GM19467 (cell line): ENCODE data around the gene PTPRN.
"Not testable (repeated sequence)": the region's sequence is repeated elsewhere in the genome, so short reads cannot be mapped to it uniquely, and the experiment has no call there.

Source experiments
- ATAC-seq: cut with Tn5 transposase; IDR thresholded peaks from one replicate; pipeline ENCODE4 v1.9.1; 2021; ENCODE audit warnings: mild to moderate bottlenecking, moderate library complexity; ENCODE audit not compliant: unreplicated experiment

Gene PTPRN

GRCh38 chr2:219309278-219309677 is at the start of gene PTPRN:
TSS of gene PTPRN (minus strand) at chr2:219309401. CDS start at chr2:219309332, 69 bp downstream.
- no peak for ATAC-seq

- no peak for ATAC-seq
Observed at GRCh38 chr2:219358170-219359075, 49.2 kb upstream of the PTPRN start.

GRCh38 chr2:219356834-219357233 is 47.6 kb upstream of the PTPRN start:
- no peak for ATAC-seq

- no peak for ATAC-seq
Observed at GRCh38 chr2:219354582-219354981, 45.4 kb upstream of the PTPRN start.

GRCh38 chr2:219353129-219353528 is 43.9 kb upstream of the PTPRN start:
- ATAC-seq = no peak

- ATAC-seq = no peak
Observed at GRCh38 chr2:219352448-219353023, 43.3 kb upstream of the PTPRN start.

GRCh38 chr2:219350710-219351221 is 41.6 kb upstream of the PTPRN start:
- ATAC-seq = no peak

- no peak for ATAC-seq
Observed at GRCh38 chr2:219350215-219350614, 41.0 kb upstream of the PTPRN start.

- no peak for ATAC-seq
Observed at GRCh38 chr2:219344751-219345430, 35.7 kb upstream of the PTPRN start.

GRCh38 chr2:219335373-219335786 is 26.2 kb upstream of the PTPRN start:
- ATAC-seq = no peak

- no peak for ATAC-seq
Observed at GRCh38 chr2:219334076-219334475, 24.9 kb upstream of the PTPRN start.

- no peak for ATAC-seq
Observed at GRCh38 chr2:219332542-219332941, 23.3 kb upstream of the PTPRN start, which contains the start of gene RESP18. TSS of gene RESP18 (minus strand) at chr2:219332744.

GRCh38 chr2:219331560-219332213 is 22.5 kb upstream of the PTPRN start:
- no peak for ATAC-seq

- no peak for ATAC-seq
Observed at GRCh38 chr2:219327719-219328118, 18.5 kb upstream of the PTPRN start.

GRCh38 chr2:219325657-219326315 is 16.6 kb upstream of the PTPRN start:
- no peak for ATAC-seq

GRCh38 chr2:219325136-219325535 is 15.9 kb upstream of the PTPRN start:
- no peak for ATAC-seq

GRCh38 chr2:219323434-219323833 is 14.2 kb upstream of the PTPRN start:
- ATAC-seq = no peak

- ATAC-seq = no peak
Observed at GRCh38 chr2:219314804-219315468, 5.7 kb upstream of the PTPRN start.

GRCh38 chr2:219312683-219313263 is 3.6 kb upstream of the PTPRN start:
- not testable (repeated sequence) for ATAC-seq
